Measurements from ENCODE around the gene ITGA3. TPM values are rescaled to one million over a fixed set of nuclear protein-coding genes. Genes with fewer than 3 reads are reported as not detected.

Gene ITGA3
- total RNA-seq, 2 donors from 2014 or later: 31.0 to 36.3 TPM

- ATAC-seq (no peak), DNase-seq (peak; percentile 44 to 62 (median 50))
- 58 to 59% methylated on average over 7 of the region's 7 CpGs for WGBS, 2 donors
- no peaks in the 10 kb centered on the region for H3K9me3 ChIP-seq
- peak overlapping the region; percentile 8 to 97 (median 46) for H3K27ac ChIP-seq
- peaks cover 63% of the 10 kb centered on the region for H3K4me1 ChIP-seq
- no peak overlapping the region for H3K4me3 ChIP-seq
- no peaks in the 10 kb centered on the region for H3K36me3 ChIP-seq (replicated peaks in 1 of 2; ENCODE audit: insufficient read depth in 1 of 2, low read depth in 2 of 2)
- TF ChIP-seq, protein P1, sequence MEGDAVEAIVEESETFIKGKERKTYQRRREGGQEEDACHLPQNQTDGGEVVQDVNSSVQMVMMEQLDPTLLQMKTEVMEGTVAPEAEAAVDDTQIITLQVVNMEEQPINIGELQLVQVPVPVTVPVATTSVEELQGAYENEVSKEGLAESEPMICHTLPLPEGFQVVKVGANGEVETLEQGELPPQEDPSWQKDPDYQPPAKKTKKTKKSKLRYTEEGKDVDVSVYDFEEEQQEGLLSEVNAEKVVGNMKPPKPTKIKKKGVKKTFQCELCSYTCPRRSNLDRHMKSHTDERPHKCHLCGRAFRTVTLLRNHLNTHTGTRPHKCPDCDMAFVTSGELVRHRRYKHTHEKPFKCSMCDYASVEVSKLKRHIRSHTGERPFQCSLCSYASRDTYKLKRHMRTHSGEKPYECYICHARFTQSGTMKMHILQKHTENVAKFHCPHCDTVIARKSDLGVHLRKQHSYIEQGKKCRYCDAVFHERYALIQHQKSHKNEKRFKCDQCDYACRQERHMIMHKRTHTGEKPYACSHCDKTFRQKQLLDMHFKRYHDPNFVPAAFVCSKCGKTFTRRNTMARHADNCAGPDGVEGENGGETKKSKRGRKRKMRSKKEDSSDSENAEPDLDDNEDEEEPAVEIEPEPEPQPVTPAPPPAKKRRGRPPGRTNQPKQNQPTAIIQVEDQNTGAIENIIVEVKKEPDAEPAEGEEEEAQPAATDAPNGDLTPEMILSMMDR (IDR thresholded peaks at IDR 0.05): no peak
- TF ChIP-seq POLR2A (IDR thresholded peaks at IDR 0.05): no peak
- no peaks in the 10 kb centered on the region for H3K27me3 ChIP-seq
- intact Hi-C loops (cut with DNase I): no loop called here
Observed at GRCh38 chr17:50052822-50053653, 2.9 kb upstream of the ITGA3 start.

GRCh38 chr17:50053654-50053960 is 2.3 kb upstream of the ITGA3 start:
- H3K4me1 ChIP-seq: peaks cover 69% of the 10 kb centered on the region
- WGBS, 2 donors: 66 to 78% methylated on average over 3 of the region's 3 CpGs
- DNase-seq: no peak

DNA sequence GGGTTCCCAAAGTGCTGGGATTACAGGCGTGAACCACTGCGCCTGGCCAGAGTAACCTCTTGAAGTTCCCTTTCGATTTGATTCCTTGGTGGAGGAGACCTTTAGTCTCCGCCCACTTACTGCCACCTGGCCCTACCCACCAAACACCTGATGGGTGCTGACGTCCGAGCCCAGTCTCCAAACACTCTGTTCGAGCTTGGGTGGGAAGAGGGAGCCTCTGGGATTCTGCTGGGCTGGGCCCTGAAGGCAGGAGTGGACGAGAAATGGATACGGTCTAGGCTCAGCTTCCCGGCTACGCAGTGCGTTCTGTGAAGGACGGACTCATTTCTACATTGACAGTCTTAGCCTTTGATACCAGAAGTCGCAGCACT is 870 bp upstream of the ITGA3 start:
- Histone ChIP-seq H3K27ac (peak overlapping the region; percentile 81 to 97 (median 88)), H3K36me3 (replicated peaks in 1 of 2; ENCODE audit: insufficient read depth in 1 of 2, low read depth in 2 of 2) (no peaks in the 10 kb centered on the region), H3K27me3 (no peaks in the 10 kb centered on the region), H3K4me1 (peaks cover 83% of the 10 kb centered on the region), H3K4me3 (peak overlapping the region; percentile 69 to 83), H3K9me3 (no peaks in the 10 kb centered on the region)
- peak; percentile 80 to 93 (median 91) for DNase-seq
- TF ChIP-seq, protein P1 (IDR thresholded peaks at IDR 0.05): no peak
- peak; percentile 76 to 96 (median 91) for TF ChIP-seq POLR2A (IDR thresholded peaks at IDR 0.05)
- peak; percentile 73 for ATAC-seq
- intact Hi-C loops (cut with DNase I): no loop called here
- 2 to 4% methylated on average over 14 of the region's 14 CpGs for WGBS, 2 donors

More at GRCh38 chr17:50053654-50053960, 2.3 kb upstream of the ITGA3 start:
- Histone ChIP-seq H3K27ac (peak overlapping the region in 3 of 4 donors; percentile 31 to 97 (median 54)), H3K36me3 (replicated peaks in 1 of 2; ENCODE audit: insufficient read depth in 1 of 2, low read depth in 2 of 2) (no peaks in the 10 kb centered on the region), H3K4me3 (no peak overlapping the region), H3K9me3 (no peaks in the 10 kb centered on the region), H3K27me3 (no peaks in the 10 kb centered on the region)
- TF ChIP-seq, protein P1 (IDR thresholded peaks at IDR 0.05): no peak
- no peak for TF ChIP-seq POLR2A (IDR thresholded peaks at IDR 0.05)
- no peak for ATAC-seq
- intact Hi-C loops (cut with DNase I): no loop called here

DNA sequence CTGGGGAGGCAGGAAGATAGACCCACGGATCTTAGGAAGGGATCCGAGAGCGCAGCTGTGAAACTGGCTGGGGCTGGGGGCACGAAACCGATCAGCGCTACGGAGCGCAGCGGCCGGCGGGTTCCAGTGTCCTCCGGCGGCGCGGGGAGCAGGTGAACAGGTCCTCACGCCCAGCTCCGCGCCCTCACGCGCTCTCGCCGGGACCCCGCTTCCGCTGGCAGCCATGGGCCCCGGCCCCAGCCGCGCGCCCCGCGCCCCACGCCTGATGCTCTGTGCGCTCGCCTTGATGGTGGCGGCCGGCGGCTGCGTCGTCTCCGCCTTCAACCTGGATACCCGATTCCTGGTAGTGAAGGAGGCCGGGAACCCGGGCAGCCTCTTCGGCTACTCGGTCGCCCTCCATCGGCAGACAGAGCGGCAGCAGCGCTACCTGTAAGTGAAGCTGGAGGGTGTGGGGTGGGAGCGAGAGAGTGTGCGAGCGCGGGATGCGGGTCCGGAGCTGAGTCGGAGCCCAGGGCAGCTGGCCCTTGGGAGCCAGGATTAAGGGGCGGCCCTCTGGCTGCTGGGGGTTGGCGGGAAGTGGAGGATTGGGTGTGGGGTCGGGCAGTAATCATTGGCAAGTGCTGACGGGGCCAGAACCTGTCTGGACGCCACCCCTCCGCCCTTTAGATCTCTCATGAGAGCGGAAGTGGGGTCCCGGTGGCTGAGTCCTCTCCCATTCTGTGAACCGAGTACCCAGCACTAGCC is 479 bp downstream of the ITGA3 start:
- WGBS, 2 donors: 0 to 1% methylated on average over 15 to 61 of the region's 64 CpGs
- Histone ChIP-seq H3K4me3 (peak overlapping the region; percentile 69 to 83), H3K4me1 (peaks cover 89% of the 10 kb centered on the region), H3K27ac (peak overlapping the region; percentile 81 to 97 (median 88)), H3K36me3 (replicated peaks in 1 of 2; ENCODE audit: insufficient read depth in 1 of 2, low read depth in 2 of 2) (no peaks in the 10 kb centered on the region), H3K27me3 (no peaks in the 10 kb centered on the region), H3K9me3 (no peaks in the 10 kb centered on the region)
- TF ChIP-seq, protein P1 (IDR thresholded peaks at IDR 0.05): peak in 6 of 7 experiments; percentile 29 to 62 (median 56)
- peak in 1 of 3 donors; percentile 14 for TF ChIP-seq POLR2A (IDR thresholded peaks at IDR 0.05)
- DNase-seq (peak; percentile 77 to 85 (median 84)), ATAC-seq (peak; percentile 57)
- intact Hi-C loops (cut with DNase I): no loop called here
